Stomach smooth muscle (tissue), 2 donors: ENCODE results near the gene MCUR1.

ENCODE experiments used
- H3K27ac ChIP-seq: one replicate; pipeline ENCODE4 v1.7.0; 2013; ENCODE audit warnings: mild to moderate bottlenecking, low read length, inconsistent platforms
- H3K27me3 ChIP-seq, 2 donors: one replicate each; pipeline ENCODE4 v1.7.0; 2013; ENCODE audit warnings: low read length in 2 of 2; ENCODE audit not compliant: insufficient read depth in 2 of 2, control insufficient read depth in 1 of 2
- H3K36me3 ChIP-seq, 2 donors: one replicate each; pipeline ENCODE4 v1.7.0; 2013; ENCODE audit warnings: low read length in 2 of 2; ENCODE audit not compliant: control insufficient read depth in 2 of 2, insufficient read depth in 2 of 2
- H3K4me1 ChIP-seq: one replicate; pipeline ENCODE4 v1.7.0; 2013; ENCODE audit warnings: low read length; ENCODE audit not compliant: control insufficient read depth, insufficient read depth
- H3K4me3 ChIP-seq, 2 donors: one replicate each; pipeline ENCODE4 v1.7.0; 2013; ENCODE audit warnings: low read length in 2 of 2
- H3K9ac ChIP-seq, 2 donors: one replicate each; pipeline ENCODE4 v1.7.0; 2013; ENCODE audit warnings: low read length in 2 of 2, mild to moderate bottlenecking in 1 of 2
- H3K9me3 ChIP-seq, 2 donors: one replicate each; pipeline ENCODE4 v1.7.0; 2013; ENCODE audit warnings: low read length in 2 of 2; ENCODE audit not compliant: control insufficient read depth in 2 of 2
- donor health status: healthy.
- donor health status: Pancreatic carcinoma.

The MCUR1 gene

DNA sequence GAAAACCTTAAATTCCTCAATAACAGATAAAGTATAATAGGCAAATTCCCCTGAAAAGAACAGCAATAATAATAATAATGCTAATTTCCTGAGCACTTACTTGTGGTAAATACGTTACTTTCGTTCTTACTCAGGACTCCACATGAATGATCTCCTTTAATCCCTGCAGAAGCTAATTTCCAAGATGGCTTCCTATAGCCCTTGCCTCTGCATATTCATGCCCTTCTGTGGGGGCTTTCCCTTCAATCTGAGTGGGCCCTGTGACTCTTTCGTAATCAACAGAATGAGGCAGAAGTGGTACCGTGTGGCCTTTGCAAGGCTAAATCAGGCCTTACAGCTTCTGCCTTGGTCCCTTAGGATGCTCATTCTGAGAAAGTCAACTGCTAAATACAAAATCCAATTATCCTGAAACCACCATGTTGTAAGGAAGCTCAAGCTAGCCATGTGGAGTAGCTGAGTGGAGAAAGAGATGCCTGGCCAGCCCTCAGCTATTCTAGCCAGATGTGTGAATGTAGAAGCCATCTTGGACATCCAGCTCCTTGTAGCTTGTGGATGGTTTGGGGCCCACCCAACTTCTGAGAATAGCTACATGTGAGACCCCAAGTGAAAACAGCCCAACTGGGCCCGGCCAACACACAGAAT lies 50.5 kb downstream of the MCUR1 start:
- Histone ChIP-seq H3K27me3 (no peaks in the 10 kb centered on the region), H3K9me3 (no peaks in the 10 kb centered on the region), H3K27ac (peak overlapping the region; percentile 53), H3K9ac (no peak overlapping the region), H3K36me3 (no peaks in the 10 kb centered on the region), H3K4me1 (peaks cover 47% of the 10 kb centered on the region), H3K4me3 (no peak overlapping the region)

DNA sequence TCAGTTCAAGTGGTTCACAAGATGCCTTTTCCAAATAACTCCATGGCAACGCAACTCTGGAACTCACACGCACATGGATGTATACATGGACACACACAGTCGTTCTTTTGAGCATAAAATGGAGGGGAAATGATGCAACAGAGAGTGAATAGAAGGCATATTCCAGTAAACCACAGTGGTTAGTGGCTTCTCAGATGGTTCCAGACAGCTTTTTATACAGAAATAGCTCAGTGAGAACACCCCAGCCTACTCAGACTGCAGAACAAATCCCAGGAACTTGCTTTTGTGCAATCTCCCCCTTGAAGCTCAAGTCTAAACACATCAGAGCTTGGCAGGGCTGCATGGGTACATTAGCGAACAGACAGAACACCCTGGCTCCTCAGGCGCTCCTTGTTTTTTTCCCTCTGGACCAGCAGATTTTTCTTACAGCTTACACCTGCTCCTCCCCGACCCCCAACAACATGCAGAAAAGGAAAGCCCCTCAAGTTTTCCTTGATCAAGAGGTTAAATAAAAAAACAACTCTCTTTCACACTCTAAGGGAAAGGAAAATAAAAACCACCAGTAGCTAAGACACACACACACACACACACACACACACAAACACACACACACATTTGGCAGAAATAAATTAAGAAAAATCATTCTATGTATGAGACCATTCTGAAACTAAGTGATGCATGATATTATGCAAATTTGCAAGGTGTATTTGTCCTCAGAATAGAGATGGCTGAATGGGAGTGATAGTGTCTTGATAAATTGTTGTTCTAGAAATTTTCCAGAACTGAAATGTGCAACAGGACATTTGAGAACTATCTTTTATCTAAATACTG lies 51.5 kb downstream of the MCUR1 start:
- H3K4me3 ChIP-seq, result peak overlapping the region in 1 of 2 donors; percentile 44
- H3K9me3 ChIP-seq, result no peaks in the 10 kb centered on the region
- H3K9ac ChIP-seq, result peak overlapping the region in 1 of 2 donors; percentile 57
- H3K36me3 ChIP-seq, result no peaks in the 10 kb centered on the region
- peaks cover 44% of the 10 kb centered on the region for H3K4me1 ChIP-seq
- H3K27me3 ChIP-seq, result no peaks in the 10 kb centered on the region
- peak overlapping the region; percentile 74 for H3K27ac ChIP-seq

DNA sequence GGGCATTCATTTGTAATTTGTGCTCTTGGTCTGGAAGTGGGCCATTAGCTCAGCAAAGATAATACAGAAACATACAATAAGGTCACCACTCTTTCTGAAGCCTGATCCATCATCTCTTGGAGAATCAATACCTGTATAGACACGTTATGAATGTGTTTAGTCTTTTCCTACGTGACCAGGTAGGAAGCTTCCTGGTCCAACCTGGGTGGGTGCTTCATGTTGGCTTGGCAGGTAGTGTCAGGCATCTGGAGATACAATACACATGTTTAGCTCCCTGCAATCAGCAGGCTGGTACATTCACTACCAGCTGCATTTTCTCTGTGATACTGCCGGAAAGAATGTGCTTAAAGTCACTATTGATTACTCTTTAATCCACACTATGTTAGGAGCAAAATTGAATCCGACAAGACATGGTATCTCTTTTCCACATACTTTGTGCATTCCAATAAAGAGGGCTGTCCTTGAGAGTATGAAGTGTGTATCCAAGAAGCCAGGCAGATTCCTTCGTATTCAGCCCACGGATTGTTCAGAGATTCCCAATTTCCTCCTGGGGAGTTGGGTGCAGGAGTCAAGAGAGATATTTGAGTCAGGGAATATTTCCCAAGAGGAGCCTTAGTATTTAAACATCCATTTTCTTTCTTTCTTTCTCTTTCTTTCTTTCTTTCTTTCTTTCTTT lies 52.9 kb downstream of the MCUR1 start:
- H3K9ac ChIP-seq, result no peak overlapping the region
- H3K27me3 ChIP-seq, result no peaks in the 10 kb centered on the region
- no peaks in the 10 kb centered on the region for H3K9me3 ChIP-seq
- H3K36me3 ChIP-seq, result no peaks in the 10 kb centered on the region
- H3K4me3 ChIP-seq, result peak overlapping the region; percentile 3 to 29
- peaks cover 33% of the 10 kb centered on the region for H3K4me1 ChIP-seq
- peak overlapping the region; percentile 12 for H3K27ac ChIP-seq

DNA sequence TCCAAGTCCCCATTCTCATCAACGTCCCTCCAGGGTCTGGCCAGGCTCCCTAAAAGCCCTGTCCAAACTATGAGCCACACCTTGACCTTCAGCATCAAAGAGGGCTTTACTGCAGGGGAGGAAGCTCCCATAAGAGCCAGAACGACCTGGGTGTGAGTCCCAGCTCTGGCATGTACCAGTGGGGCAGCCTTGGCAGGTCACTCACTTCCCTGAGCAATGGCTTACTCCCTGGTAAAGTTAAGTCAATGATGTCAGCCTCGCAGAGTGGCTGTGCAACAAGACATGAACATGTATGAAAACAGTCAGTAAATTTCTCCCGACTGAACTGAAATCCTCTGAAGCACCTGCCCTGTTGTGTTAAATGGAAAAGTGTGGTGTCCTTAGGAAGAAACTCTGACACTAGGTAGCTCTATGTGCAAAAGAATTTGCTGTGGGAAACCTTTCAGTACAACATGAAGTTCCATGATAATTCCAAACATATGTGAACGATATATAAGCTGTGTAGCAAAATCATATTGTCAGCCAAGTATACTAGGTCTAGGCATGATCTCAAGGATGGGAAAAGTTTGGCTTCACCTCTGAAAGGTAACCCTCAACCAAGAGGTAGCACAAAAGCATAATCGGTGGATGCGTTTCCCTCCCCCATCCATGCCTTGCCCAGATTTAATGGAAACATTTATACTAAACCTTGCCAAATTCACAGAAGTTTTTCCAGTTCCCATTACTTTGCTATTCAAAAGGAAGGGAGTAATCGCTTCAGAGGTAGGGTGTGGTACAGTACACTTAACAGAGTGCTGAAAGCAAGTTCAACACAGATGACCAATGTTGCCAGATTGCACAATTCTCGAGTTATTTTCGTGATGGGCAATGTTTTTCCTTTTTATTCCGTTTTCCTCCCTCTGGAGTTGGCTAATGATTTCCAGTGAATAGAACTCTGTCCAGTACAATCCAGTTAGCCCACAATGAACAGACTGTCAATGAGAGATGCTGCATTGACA lies 53.8 kb downstream of the MCUR1 start:
- peak overlapping the region; percentile 12 for H3K27ac ChIP-seq
- peak overlapping the region in 1 of 2 donors; percentile 29 for H3K4me3 ChIP-seq
- H3K27me3 ChIP-seq, result no peaks in the 10 kb centered on the region

DNA sequence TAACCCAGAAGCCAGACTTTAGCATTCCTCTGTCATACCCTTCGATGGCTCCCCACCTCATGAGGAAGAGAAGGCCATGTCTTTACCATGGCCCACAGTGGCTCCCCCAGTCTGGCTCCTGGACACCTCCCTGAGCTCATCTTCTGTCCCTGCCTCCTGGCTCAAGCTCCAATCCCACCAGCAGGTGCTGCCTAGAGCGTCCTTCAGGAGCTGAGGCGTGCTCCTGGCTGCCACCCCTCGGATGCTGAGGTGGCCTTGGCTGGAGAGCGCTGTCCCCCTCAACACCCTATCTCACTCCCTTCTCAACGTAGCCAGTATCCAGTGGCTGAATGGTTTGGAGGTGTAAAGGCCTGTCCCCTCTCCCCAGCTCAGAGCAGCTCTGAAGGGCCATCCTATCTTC lies 55.3 kb downstream of the MCUR1 start:
- no peaks in the 10 kb centered on the region for H3K9me3 ChIP-seq
- peaks cover 34% of the 10 kb centered on the region for H3K4me1 ChIP-seq
- no peak overlapping the region for H3K27ac ChIP-seq
- no peak overlapping the region for H3K9ac ChIP-seq
- H3K27me3 ChIP-seq, result no peaks in the 10 kb centered on the region
- no peaks in the 10 kb centered on the region for H3K36me3 ChIP-seq
- H3K4me3 ChIP-seq, result no peak overlapping the region

More for the DNA sequence above, 53.8 kb downstream of the MCUR1 start:
- no peaks in the 10 kb centered on the region for H3K36me3 ChIP-seq
- no peak overlapping the region for H3K9ac ChIP-seq
- H3K9me3 ChIP-seq, result no peaks in the 10 kb centered on the region
- H3K4me1 ChIP-seq, result peaks cover 31% of the 10 kb centered on the region

DNA sequence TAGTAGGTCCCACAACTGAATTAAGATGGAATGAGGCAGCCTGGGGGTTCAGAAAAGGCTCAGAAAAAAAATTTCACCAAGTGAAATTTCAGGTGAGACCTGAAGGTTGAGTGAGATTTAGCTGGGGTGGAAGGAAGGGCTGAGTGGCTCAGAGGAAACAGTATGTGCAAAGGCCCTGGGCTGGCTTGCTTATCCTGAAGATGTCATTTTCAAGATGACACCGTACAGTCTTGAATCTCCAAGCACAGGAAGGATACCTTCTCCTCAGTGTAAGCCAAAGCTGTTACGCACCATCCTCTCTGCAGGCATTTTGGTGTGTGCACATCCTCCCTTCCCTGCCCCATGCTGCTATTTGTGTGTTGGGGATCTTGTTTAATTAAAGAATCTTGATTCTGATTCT lies 59.7 kb downstream of the MCUR1 start:
- no peak overlapping the region for H3K4me3 ChIP-seq
- H3K4me1 ChIP-seq, result peaks cover 3% of the 10 kb centered on the region
- no peaks in the 10 kb centered on the region for H3K36me3 ChIP-seq
- no peaks in the 10 kb centered on the region for H3K27me3 ChIP-seq
- no peak overlapping the region for H3K9ac ChIP-seq
- peak overlapping the region; percentile 11 for H3K27ac ChIP-seq
- H3K9me3 ChIP-seq, result no peaks in the 10 kb centered on the region

DNA sequence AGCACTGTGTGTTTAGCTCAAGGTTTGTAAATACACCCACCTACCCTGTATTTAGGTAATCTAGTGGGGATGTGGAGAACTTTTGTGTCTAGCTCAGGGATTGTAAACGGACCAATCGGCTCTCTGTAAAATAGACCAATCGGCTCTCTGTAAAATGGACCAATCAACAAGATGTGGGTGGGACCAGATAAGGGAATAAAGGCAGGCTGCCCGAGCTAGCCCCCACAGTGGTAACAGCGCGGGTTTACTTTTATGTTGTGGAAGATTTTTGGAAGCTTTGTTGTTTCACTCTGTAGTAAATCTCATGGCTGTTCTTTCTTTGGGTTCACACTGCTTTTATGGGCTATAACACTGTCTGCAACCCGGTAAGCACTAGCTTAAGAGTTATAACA lies 70.6 kb downstream of the MCUR1 start:
- Histone ChIP-seq H3K36me3 (no peaks in the 10 kb centered on the region), H3K9ac (no peak overlapping the region), H3K9me3 (peaks cover 0 to 4% of the 10 kb centered on the region in 2 donors), H3K4me1 (no peaks in the 10 kb centered on the region), H3K4me3 (peak overlapping the region in 1 of 2 donors; percentile 55), H3K27ac (no peak overlapping the region), H3K27me3 (no peaks in the 10 kb centered on the region)

DNA sequence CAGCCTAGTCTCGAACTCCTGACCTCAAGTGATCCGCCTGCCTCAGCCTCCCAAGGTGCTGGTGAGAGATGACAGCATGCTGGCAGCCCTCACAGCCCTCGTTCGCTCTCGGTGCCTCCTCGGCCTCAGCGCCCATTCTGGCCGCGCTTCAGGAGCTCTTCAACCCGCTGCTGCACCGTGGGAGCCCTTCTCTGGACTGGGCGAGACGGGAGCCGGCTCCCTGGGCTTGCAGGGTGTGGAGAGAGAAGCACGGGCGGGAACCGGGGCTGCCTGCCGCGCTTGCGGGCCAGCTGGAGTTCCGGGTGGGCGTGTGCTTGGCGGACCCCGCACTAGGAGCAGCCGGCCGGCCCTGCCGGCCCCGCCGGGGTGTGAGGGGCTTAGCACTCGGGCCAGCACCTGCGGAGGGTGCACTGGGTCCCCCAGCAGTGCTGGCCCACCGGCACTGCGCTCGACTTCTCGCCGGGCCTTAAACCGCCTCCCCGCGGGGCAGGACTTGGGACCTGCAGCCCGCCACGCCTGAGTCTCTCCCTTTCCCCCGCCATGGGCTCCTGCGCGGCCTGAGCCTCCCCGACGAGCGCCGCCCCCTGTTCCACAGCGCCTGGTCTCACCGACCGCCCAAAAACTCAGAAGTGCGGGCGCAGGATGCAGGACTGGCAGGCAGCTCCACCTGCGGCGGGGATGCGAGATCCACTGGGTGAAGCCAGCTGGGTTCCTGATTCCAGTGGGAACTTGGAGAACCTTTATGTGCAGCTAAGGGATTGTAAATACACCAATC lies 71.2 kb downstream of the MCUR1 start:
- Histone ChIP-seq H3K4me1 (no peaks in the 10 kb centered on the region), H3K9me3 (peaks cover 0 to 4% of the 10 kb centered on the region in 2 donors), H3K27ac (no peak overlapping the region), H3K4me3 (peak overlapping the region in 1 of 2 donors; percentile 55), H3K9ac (no peak overlapping the region), H3K36me3 (no peaks in the 10 kb centered on the region), H3K27me3 (no peaks in the 10 kb centered on the region)

DNA sequence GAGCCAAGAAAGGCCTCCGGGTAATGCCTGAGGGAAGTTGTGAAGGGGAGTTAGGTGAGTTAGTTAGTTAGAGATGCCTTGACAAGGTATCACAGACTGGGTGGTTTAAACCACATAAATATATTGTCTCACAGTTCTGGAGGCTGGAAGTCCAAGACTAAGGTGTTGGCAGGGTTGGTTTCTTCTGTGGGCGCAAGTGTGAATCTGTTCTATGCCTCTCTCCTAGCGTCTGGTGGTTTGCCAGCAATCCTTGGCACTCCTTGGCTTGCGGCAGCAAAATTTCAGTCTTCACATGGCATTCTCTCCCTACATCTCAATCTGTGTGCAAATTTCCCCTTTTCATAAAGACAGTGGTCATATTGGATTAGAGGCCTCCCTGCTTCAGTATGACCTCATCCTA lies 73.0 kb downstream of the MCUR1 start:
- Histone ChIP-seq H3K27ac (no peak overlapping the region), H3K4me3 (no peak overlapping the region), H3K9me3 (peaks cover 0 to 4% of the 10 kb centered on the region in 2 donors), H3K4me1 (no peaks in the 10 kb centered on the region), H3K27me3 (no peaks in the 10 kb centered on the region), H3K9ac (no peak overlapping the region), H3K36me3 (no peaks in the 10 kb centered on the region)
